T1000 (cell line): Measurements from ENCODE around the gene CFAP58.

Experiments
- DNase-seq: peaks from one replicate; lab custom pipeline; 2025; ENCODE audit warnings: mixed read lengths; lab: John Stamatoyannopoulos, UW

CFAP58 gene

GRCh38 chr10:104374591-104374990 is 21.0 kb downstream of the CFAP58 start:
- DNase-seq: no peak

- no peak for DNase-seq
These were observed 23.2 kb downstream of the CFAP58 start for GRCh38 chr10:104376784-104377300.

GRCh38 chr10:104380336-104380735 is 26.7 kb downstream of the CFAP58 start:
- no peak for DNase-seq

GRCh38 chr10:104387130-104387888 is 33.7 kb downstream of the CFAP58 start:
- no peak for DNase-seq

GRCh38 chr10:104388830-104389229 is 35.2 kb downstream of the CFAP58 start:
- DNase-seq: no peak

GRCh38 chr10:104391150-104391968 is 37.7 kb downstream of the CFAP58 start:
- DNase-seq: no peak

- DNase-seq: no peak
These were observed 38.3 kb downstream of the CFAP58 start for GRCh38 chr10:104391969-104392296.

- no peak for DNase-seq
These were observed 39.8 kb downstream of the CFAP58 start for GRCh38 chr10:104393387-104393786.

GRCh38 chr10:104396581-104396980 is 42.9 kb downstream of the CFAP58 start:
- DNase-seq: no peak

- no peak for DNase-seq
These were observed 50.0 kb downstream of the CFAP58 start for GRCh38 chr10:104403636-104404035.

GRCh38 chr10:104406715-104407650 is 53.4 kb downstream of the CFAP58 start:
- DNase-seq: no peak

GRCh38 chr10:104413528-104413927 is 59.9 kb downstream of the CFAP58 start:
- DNase-seq: no peak

GRCh38 chr10:104415526-104416165 is 62.0 kb downstream of the CFAP58 start:
- DNase-seq: no peak

GRCh38 chr10:104416851-104417250 is 63.2 kb downstream of the CFAP58 start:
- DNase-seq: no peak

GRCh38 chr10:104417637-104418292 is 64.1 kb downstream of the CFAP58 start:
- DNase-seq: no peak

GRCh38 chr10:104424719-104425118 is 71.1 kb downstream of the CFAP58 start:
- DNase-seq: no peak

GRCh38 chr10:104427989-104428388 is 74.4 kb downstream of the CFAP58 start:
- no peak for DNase-seq

GRCh38 chr10:104429846-104430245 is 76.2 kb downstream of the CFAP58 start:
- no peak for DNase-seq

- DNase-seq: no peak
These were observed 76.7 kb downstream of the CFAP58 start for GRCh38 chr10:104430360-104430759.

GRCh38 chr10:104433669-104434068 is 80.0 kb downstream of the CFAP58 start:
- no peak for DNase-seq

GRCh38 chr10:104434601-104435000 is 81.0 kb downstream of the CFAP58 start:
- no peak for DNase-seq
